GM10248 (cell line): ENCODE results near the gene GNAL.
"Not testable (repeated sequence)": the region's sequence is repeated elsewhere in the genome, so short reads cannot be mapped to it uniquely, and the experiment has no call there.

Experiments
- CTCF ChIA-PET: fragments of 300-600 bp; sonication (Branson Sonifier 250); formaldehyde crosslinking; extraction: SDS; loops from one replicate; lab custom pipeline; 2021; ENCODE audit warnings: antibody characterized with exemption; lab: Yijun Ruan, JAX
- POLR2A ChIA-PET: fragments of 350-650 bp; sonication (Branson Sonifier 250); formaldehyde crosslinking; extraction: SDS; loops from one replicate; lab custom pipeline; 2020; ENCODE audit warnings: antibody characterized with exemption; lab: Yijun Ruan, JAX
- DNase-seq: peaks from one replicate; pipeline ENCODE4 v3.0.0; 2012; ENCODE audit errors: extremely low spot score
- TF ChIP-seq, protein P1 (sequence below): IDR thresholded peaks from 2 replicates; pipeline ENCODE4 v1.5.1; 2012; ENCODE audit warnings: mild to moderate bottlenecking, low read depth; ENCODE audit errors: extremely low read depth, missing control alignments, control extremely low read depth

The GNAL gene

DNA sequence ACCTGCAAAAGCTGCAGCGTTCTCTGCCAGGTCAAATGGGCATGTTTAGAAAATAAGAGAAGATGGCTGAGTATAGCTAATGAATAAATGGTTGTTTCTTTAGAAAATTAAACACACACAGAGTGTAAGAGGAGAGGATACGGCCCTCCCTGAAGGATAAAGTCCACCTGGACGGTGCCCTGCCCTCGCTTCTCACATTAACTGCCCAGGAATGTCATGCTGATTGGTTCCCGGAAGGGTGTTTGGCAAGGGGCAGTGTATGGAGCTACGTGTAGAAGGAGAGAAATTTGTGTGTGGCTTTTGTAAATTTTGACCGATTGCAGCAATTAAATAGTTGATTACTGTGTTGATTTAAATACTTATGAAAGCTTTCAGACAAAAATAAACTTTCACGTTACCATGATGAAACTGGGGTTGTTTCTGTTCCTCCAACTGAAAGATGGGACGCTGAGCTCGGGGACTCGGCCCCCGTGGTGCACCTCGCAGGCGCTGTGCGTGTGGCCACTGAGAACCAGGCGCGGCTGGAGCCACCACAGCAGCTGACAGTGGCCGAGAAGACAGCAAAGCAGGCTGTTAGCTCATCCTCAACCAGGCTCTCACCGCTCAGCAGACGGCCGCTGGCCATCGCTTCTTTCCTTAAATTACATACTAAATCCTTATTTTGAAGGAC, 196.3 kb downstream of the GNAL start:
- ChIA-PET POLR2A (no interaction called here), CTCF (interaction anchor here (1.1 kb wide), 1 partner anchor 14 kb away, joined by 3 read pairs; no protein-coding TSS in a partner anchor)
- DNase-seq: no peak
- TF ChIP-seq, protein P1, sequence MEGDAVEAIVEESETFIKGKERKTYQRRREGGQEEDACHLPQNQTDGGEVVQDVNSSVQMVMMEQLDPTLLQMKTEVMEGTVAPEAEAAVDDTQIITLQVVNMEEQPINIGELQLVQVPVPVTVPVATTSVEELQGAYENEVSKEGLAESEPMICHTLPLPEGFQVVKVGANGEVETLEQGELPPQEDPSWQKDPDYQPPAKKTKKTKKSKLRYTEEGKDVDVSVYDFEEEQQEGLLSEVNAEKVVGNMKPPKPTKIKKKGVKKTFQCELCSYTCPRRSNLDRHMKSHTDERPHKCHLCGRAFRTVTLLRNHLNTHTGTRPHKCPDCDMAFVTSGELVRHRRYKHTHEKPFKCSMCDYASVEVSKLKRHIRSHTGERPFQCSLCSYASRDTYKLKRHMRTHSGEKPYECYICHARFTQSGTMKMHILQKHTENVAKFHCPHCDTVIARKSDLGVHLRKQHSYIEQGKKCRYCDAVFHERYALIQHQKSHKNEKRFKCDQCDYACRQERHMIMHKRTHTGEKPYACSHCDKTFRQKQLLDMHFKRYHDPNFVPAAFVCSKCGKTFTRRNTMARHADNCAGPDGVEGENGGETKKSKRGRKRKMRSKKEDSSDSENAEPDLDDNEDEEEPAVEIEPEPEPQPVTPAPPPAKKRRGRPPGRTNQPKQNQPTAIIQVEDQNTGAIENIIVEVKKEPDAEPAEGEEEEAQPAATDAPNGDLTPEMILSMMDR: no peak

DNA sequence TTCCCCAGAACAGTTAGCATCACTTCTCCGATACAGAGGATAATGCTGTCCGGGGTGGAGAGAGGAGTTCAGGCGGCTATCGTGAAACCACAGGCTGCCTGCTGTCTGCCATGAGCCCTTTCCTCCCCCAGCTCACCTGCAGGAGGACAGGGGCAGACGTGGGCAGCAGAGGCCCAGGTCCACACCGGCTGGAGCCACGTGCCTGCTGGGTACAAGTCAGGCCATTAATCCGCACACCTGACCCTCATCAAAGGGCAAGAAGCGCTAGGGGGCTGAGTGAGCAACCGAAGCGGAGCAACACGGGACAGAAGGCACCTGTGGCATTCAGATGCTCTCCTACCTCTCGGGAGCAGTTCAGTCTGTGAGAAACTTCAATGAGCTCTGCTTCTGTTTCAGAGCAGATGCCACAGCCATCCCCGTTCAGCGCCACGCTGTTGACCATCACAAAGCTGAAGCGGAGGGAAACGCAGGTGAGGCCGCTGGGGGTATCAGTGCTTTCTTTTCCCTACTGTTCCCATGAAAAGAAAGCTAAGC, 197.6 kb downstream of the GNAL start:
- CTCF ChIA-PET: interaction anchor here (0.5 kb wide), 1 partner anchor 153 kb away, joined by 3 read pairs; no protein-coding TSS in a partner anchor
- POLR2A ChIA-PET: no interaction called here
- DNase-seq: no peak
- TF ChIP-seq, protein P1: no peak

DNA sequence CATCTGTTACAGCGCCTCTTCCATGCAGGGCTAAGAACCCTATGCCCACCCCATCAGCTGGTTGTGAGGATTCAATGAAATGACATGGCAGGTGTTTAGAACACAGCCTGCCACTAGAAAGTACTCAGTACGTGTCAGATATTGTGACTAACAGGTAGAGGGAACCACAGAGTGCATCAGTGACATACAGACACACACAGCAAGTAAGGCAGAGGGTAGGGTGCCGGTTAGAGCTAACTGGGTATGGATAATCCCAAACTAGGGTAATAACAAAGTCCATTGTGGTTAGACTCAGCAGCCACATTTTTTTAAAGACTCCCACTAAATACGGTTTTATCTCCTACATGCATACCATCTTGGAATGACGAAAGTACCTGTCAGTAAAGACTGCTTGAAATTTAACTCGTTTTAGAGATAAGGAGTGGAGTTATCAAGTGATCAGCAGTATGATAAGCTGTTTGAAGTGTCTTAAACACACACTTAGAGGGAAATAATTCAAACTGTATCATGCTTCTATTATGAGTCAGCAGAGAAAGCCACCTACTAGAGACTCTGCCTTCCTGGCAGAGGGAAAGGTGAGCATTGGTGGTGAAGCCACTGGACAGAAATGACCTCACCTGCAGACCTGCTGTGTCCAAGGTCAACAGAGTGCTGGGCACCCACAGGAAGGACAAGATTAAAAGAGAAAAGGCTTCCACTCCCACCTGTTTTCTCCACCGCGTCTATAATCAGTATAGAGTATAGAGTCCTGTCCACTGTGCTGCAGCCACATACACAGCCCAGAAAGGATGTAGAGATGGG, 198.5 kb downstream of the GNAL start:
- DNase-seq: no peak
- TF ChIP-seq, protein P1: no peak
- ChIA-PET POLR2A (no interaction called here), CTCF (no interaction called here)

DNA sequence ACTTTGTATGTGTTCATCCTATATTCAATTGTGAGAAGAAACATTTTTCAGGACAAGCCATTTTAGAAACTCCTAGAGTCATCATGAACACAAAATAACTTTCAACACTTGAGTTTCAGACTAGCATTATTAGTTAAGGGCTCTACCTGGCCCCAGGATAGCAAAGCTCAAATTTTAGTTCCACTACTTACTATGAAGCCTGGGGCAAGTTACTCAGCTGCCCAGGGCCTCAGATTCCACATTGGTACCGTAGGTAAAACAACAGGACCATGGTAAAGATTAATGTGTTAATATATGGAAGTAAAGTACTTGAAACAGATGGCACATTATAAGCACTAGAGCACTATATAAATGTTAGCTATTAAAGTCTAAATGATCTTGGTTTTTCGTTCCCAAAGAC, 199.7 kb downstream of the GNAL start:
- DNase-seq: no peak
- POLR2A ChIA-PET: no interaction called here
- TF ChIP-seq, protein P1: no peak
- CTCF ChIA-PET: no interaction called here

DNA sequence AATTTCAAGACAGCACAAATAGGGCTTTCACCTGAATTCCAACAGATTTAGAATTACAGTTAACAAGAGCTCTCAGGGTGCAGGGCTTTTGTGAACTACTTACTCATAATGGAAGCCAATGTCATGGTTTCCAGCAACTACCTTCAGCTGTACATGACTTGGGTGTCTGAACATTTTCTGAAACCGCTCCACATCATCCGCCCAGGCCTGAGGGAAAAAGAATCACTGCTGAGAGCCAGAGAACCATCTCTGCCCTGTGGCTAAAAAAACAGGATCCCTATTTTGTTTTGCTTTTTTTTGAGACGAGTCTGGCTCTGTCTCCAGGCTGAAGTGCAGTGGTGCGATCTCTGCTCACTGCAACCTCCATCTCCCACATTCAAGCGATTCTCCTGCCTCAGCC, 200.2 kb downstream of the GNAL start:
- TF ChIP-seq, protein P1: no peak
- no peak for DNase-seq
- POLR2A ChIA-PET: no interaction called here
- CTCF ChIA-PET: no interaction called here

DNA sequence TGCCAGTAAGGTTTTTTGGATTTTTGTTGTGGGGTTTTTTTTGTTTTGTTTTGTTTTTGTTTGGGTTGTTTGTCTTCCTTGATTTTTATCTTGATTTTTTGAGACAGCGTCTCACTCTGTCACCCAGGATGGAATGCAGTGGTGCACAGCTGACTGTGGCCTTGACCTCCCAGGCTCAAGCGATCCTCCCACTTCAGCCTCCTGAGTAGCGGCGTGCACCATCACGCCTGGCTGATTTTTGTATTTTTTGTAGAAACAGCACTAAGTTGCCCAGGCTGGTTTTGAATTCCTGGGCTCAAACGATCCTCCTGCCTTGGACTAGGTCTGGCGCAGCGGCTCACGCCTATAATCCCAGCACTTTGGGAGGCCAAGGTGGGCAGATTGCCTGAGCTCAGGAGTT, 202.7 kb downstream of the GNAL start:
- ChIA-PET CTCF (no interaction called here), POLR2A (no interaction called here)
- TF ChIP-seq, protein P1: no peak
- DNase-seq: no peak

DNA sequence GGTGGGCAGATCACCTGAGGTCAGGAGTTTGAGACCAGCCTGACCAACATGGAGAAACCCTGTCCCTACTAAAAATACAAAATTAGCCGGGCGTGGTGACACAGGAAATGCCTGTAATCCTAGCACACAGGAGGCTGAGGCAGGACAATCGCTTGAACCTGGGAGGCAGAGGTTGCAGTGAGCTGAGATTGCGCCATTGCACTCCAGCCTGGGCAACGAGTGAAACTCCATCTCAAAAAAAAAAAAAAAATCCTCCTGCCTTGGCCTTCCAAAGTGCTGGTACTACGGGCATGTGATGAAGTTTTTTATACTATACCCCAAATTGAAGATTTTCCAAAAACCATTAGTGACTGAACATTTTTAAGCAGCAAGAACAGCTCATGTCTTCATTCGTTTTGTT, 203.4 kb downstream of the GNAL start:
- CTCF ChIA-PET, POLR2A ChIA-PET, DNase-seq: not testable (repeated sequence)
